ENCODE results near the gene PPP1R9B.

Gene PPP1R9B

GRCh38 chr17:50107790-50108414, 42.6 kb downstream of the PPP1R9B start:
- no peak overlapping the region for H3K4me2 ChIP-seq (ENCODE audit: low read length)

GRCh38 chr17:50106393-50107131, 43.9 kb downstream of the PPP1R9B start:
- H3K9me3 ChIP-seq (ENCODE audit: insufficient read depth, low read length), result no peaks in the 10 kb centered on the region
- H3K4me1 ChIP-seq (ENCODE audit: low read length), result no peaks in the 10 kb centered on the region
- no peaks in the 10 kb centered on the region for H3K36me3 ChIP-seq (replicated peaks; ENCODE audit: low read depth, low read length)
- no peak overlapping the region for H2AFZ ChIP-seq (ENCODE audit: low read depth, low read length)
- no peak overlapping the region for H3K4me3 ChIP-seq (ENCODE audit: low read length)
- H3K4me2 ChIP-seq (ENCODE audit: low read length), result no peak overlapping the region
- H3K79me2 ChIP-seq (ENCODE audit: low read length), result no peaks in the 10 kb centered on the region
- TF ChIP-seq CTCF (IDR thresholded peaks at IDR 0.05; ENCODE audit: low read depth, low read length) (no peak), EZH2phosphoT487 (IDR thresholded peaks at IDR 0.05; ENCODE audit: low read depth) (no peak)
- H4K20me1 ChIP-seq (ENCODE audit: insufficient read depth, low read length), result no peaks in the 10 kb centered on the region
- no peaks in the 10 kb centered on the region for H3K27me3 ChIP-seq (ENCODE audit: low read depth, low read length)
- no peak overlapping the region for H3K27ac ChIP-seq (ENCODE audit: low read length)
- H3K9ac ChIP-seq (ENCODE audit: low read length), result no peak overlapping the region

More at GRCh38 chr17:50107790-50108414, 42.6 kb downstream of the PPP1R9B start:
- no peaks in the 10 kb centered on the region for H3K9me3 ChIP-seq (ENCODE audit: insufficient read depth, low read length)
- no peaks in the 10 kb centered on the region for H3K79me2 ChIP-seq (ENCODE audit: low read length)
- no peaks in the 10 kb centered on the region for H4K20me1 ChIP-seq (ENCODE audit: insufficient read depth, low read length)
- no peaks in the 10 kb centered on the region for H3K4me1 ChIP-seq (ENCODE audit: low read length)
- H3K27me3 ChIP-seq (ENCODE audit: low read depth, low read length), result no peaks in the 10 kb centered on the region
- H3K27ac ChIP-seq (ENCODE audit: low read length), result no peak overlapping the region
- no peak overlapping the region for H2AFZ ChIP-seq (ENCODE audit: low read depth, low read length)
- no peaks in the 10 kb centered on the region for H3K36me3 ChIP-seq (replicated peaks; ENCODE audit: low read depth, low read length)
- H3K4me3 ChIP-seq (ENCODE audit: low read length), result no peak overlapping the region
- no peak for TF ChIP-seq EZH2phosphoT487 (IDR thresholded peaks at IDR 0.05; ENCODE audit: low read depth)
- no peak for TF ChIP-seq CTCF (IDR thresholded peaks at IDR 0.05; ENCODE audit: low read depth, low read length)
- H3K9ac ChIP-seq (ENCODE audit: low read length), result no peak overlapping the region

- no peak for TF ChIP-seq EZH2phosphoT487 (IDR thresholded peaks at IDR 0.05; ENCODE audit: low read depth)
- no peak for TF ChIP-seq CTCF (IDR thresholded peaks at IDR 0.05; ENCODE audit: low read depth, low read length)
- H3K4me1 ChIP-seq (ENCODE audit: low read length), result no peaks in the 10 kb centered on the region
- H3K9me3 ChIP-seq (ENCODE audit: insufficient read depth, low read length), result no peaks in the 10 kb centered on the region
Observed at GRCh38 chr17:50105811-50106210, 44.7 kb downstream of the PPP1R9B start.

GRCh38 chr17:50103941-50104340, 46.5 kb downstream of the PPP1R9B start:
- no peaks in the 10 kb centered on the region for H3K27me3 ChIP-seq (ENCODE audit: low read depth, low read length)
- H2AFZ ChIP-seq (ENCODE audit: low read depth, low read length), result no peak overlapping the region
- H3K36me3 ChIP-seq (replicated peaks; ENCODE audit: low read depth, low read length), result no peaks in the 10 kb centered on the region
- peaks cover 7% of the 10 kb centered on the region for H3K4me1 ChIP-seq (ENCODE audit: low read length)
- H3K9me3 ChIP-seq (ENCODE audit: insufficient read depth, low read length), result no peaks in the 10 kb centered on the region
- no peaks in the 10 kb centered on the region for H4K20me1 ChIP-seq (ENCODE audit: insufficient read depth, low read length)
- no peak overlapping the region for H3K4me2 ChIP-seq (ENCODE audit: low read length)
- H3K9ac ChIP-seq (ENCODE audit: low read length), result no peak overlapping the region
- H3K4me3 ChIP-seq (ENCODE audit: low read length), result no peak overlapping the region
- TF ChIP-seq CTCF (IDR thresholded peaks at IDR 0.05; ENCODE audit: low read depth, low read length) (no peak), EZH2phosphoT487 (IDR thresholded peaks at IDR 0.05; ENCODE audit: low read depth) (no peak)
- H3K79me2 ChIP-seq (ENCODE audit: low read length), result no peaks in the 10 kb centered on the region
- H3K27ac ChIP-seq (ENCODE audit: low read length), result no peak overlapping the region

More at GRCh38 chr17:50105811-50106210, 44.7 kb downstream of the PPP1R9B start:
- Histone ChIP-seq H3K79me2 (ENCODE audit: low read length) (no peaks in the 10 kb centered on the region), H3K4me2 (ENCODE audit: low read length) (no peak overlapping the region), H3K9ac (ENCODE audit: low read length) (no peak overlapping the region), H3K36me3 (replicated peaks; ENCODE audit: low read depth, low read length) (no peaks in the 10 kb centered on the region), H2AFZ (ENCODE audit: low read depth, low read length) (no peak overlapping the region), H4K20me1 (ENCODE audit: insufficient read depth, low read length) (no peaks in the 10 kb centered on the region), H3K27ac (ENCODE audit: low read length) (no peak overlapping the region), H3K4me3 (ENCODE audit: low read length) (no peak overlapping the region), H3K27me3 (ENCODE audit: low read depth, low read length) (no peaks in the 10 kb centered on the region)

Measured in OCI-LY3 (cell line).